Urinary bladder (tissue), 4 donors: ENCODE measurements around the gene CNTNAP2. TPM values are rescaled to one million over a fixed set of nuclear protein-coding genes. Genes with fewer than 3 reads are reported as not detected.
"Not testable (repeated sequence)": the region's sequence is repeated elsewhere in the genome, so short reads cannot be mapped to it uniquely, and the experiment has no call there.

Experiments
- DNase-seq: peaks from one replicate; pipeline ENCODE4 v3.0.0-alpha.2; 2015; ENCODE audit errors: extremely low spot score
- H3K27ac ChIP-seq: one replicate; pipeline ENCODE4 v1.5.1; 2013; ENCODE audit warnings: low read depth, mild to moderate bottlenecking, moderate library complexity
- H3K36me3 ChIP-seq: one replicate; pipeline ENCODE4 v1.6.1; 2013; ENCODE audit warnings: mild to moderate bottlenecking, moderate library complexity; ENCODE audit not compliant: insufficient read depth
- H3K4me1 ChIP-seq: one replicate; pipeline ENCODE4 v1.6.1; 2013; ENCODE audit warnings: mild to moderate bottlenecking, moderate library complexity; ENCODE audit not compliant: insufficient read depth
- H3K4me3 ChIP-seq: one replicate; pipeline ENCODE4 v1.5.1; 2013; ENCODE audit warnings: low read depth, low read length
- whole genome bisulfite sequencing: extraction: QIAGEN DNeasy Blood & Tissue Kit; methylation state at CpG from one replicate; pipeline ENCODE4 v1.1.7; 2013; 5-methylcytosine and 5-hydroxymethylcytosine counted together
- polyA plus RNA-seq: library from polyadenylated mRNA; stranded (reverse); fragments of 200-250 nt; gene quantifications from one replicate; pipeline ENCODE4 v1.2.3, GENCODE V29; 2013
- total RNA-seq: library from RNA; depleted of rRNA; stranded (reverse); fragments of >200 nt; gene quantifications from one replicate; pipeline ENCODE4 v1.2.3, GENCODE V29; 2014
- donor health status: healthy with polysubstance abuse.
- donor health status: healthy.

CNTNAP2 gene
- total and polyA plus RNA-seq, 2 donors, result 0.28 to 23.3 TPM

DNA sequence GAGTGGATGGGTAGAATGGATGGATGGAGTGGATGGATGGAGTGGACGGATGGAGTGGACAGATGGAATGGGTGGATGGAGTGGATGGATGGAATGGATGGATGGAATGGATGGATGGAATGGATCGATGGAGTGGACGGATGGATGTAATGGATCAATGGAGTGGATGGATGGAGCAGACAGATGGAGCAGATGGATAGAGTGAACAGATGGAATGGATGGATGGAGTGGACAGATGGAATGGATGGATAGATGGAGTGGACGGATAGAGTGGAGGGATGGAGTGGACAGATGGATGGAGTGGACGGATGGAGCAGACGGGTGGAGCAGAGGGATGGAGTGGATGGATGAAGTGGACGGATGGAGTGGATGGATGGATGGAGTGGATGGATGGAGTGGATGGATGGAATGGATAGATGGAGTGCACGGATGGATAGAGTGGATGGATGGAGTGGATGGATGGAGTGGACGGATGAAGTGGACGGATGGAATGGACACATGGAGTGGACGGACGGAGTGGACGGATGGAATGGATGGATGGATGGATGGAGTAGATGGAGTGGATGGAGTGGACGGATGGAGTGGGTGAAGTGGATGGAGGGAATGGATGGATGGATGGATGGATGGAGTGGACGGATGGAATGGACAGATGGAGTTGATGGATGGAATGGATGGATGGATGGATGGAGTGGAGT is 2213.7 kb downstream of the CNTNAP2 start:
- H3K27ac ChIP-seq, result no peak overlapping the region
- H3K36me3 ChIP-seq, result no peaks in the 10 kb centered on the region
- DNase-seq, result no peak
- no peak overlapping the region for H3K4me3 ChIP-seq
- WGBS, result 92% methylated on average over 15 of the region's 15 CpGs
- H3K4me1 ChIP-seq, result no peaks in the 10 kb centered on the region

DNA sequence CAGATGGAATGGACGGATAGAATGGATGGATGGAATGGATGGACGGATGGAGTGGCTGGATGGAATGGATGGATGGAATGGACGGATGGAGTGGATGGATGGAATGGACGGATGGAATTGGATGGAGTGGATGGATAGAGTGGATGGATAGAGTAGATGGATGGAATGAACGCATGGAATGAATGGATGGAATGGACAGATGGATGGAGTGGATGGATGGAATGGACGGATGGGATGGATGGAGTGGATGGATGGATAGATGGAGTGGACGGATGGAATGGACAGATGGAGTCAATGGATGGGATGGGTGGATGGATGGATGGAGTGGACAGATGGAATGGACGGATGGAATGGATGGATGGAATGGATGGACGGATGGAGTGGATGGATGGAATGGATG is 2214.2 kb downstream of the CNTNAP2 start:
- no peak overlapping the region for H3K27ac ChIP-seq
- 95% methylated on average over 9 of the region's 9 CpGs for WGBS

DNA sequence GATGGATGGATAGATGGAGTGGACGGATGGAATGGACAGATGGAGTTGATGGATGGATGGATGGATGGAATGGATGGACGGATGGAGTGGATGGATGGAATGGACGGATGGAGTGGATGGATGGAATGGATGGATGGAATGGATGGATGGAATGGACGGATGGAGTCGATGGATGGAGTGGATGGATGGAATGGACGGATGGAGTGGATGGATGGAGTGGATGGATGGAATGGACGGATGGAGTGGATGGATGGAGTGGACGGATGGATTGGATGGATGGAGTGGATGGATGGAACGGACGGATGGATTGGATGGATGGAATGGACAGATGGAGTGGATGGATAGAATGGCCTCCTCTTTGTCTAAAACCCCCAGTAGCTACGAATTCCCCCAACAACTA is 2214.9 kb downstream of the CNTNAP2 start:
- H3K27ac ChIP-seq, H3K4me3 ChIP-seq, H3K4me1 ChIP-seq, H3K36me3 ChIP-seq, DNase-seq: not testable (repeated sequence)
- 80% methylated on average over 11 of the region's 11 CpGs for WGBS

More for the DNA sequence above, 2214.2 kb downstream of the CNTNAP2 start:
- Histone ChIP-seq H3K4me3 (no peak overlapping the region), H3K4me1 (no peaks in the 10 kb centered on the region), H3K36me3 (no peaks in the 10 kb centered on the region)
- DNase-seq, result no peak

DNA sequence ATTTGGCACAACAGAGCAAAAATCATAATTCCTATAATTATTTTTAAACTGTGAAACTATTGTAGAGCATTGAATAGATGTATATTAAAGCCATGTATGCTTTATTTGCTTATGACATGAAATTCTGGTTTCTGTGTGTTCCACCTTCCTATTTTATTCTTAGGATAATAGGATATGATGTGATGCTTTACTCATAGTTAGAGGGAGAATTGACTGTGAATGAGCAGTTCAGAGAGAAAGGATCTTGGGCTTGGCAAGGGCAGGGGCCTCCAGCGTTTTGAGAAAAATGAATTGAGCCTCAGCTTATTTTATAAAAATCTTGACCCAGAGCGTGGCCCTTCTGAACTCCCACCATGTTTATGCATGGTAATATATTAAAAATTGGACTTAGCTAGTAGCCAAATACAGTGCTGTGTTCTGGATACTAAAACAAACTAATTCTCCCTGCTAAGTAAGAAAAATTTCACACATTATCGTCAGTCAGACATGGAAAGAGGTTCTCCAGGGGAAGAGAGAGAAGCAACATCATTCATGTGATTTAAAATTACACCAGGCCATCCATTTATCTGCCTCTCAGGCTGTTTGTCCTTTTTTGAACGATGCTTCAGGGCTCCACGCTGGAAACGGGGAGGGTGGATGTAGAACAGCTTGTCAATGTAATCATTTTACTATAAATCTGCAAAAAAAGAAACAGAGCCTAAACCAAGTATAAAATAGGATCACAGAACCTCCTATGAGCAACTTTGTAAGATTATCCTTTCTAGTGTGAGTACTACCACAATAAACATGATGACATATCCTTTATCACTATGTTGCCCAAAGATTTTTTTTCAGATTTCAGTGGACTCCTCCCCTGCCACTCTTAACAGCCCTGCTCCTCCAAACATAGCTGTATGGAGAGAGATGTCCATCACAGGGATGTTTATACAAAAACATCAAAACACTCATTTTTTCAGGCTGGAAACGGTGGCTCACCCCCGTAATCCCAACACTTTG is 2215.9 kb downstream of the CNTNAP2 start:
- Histone ChIP-seq H3K27ac (no peak overlapping the region), H3K4me1 (no peaks in the 10 kb centered on the region), H3K4me3 (no peak overlapping the region), H3K36me3 (no peaks in the 10 kb centered on the region)
- no peak for DNase-seq
- WGBS, result 64% methylated on average over 8 of the region's 8 CpGs

DNA sequence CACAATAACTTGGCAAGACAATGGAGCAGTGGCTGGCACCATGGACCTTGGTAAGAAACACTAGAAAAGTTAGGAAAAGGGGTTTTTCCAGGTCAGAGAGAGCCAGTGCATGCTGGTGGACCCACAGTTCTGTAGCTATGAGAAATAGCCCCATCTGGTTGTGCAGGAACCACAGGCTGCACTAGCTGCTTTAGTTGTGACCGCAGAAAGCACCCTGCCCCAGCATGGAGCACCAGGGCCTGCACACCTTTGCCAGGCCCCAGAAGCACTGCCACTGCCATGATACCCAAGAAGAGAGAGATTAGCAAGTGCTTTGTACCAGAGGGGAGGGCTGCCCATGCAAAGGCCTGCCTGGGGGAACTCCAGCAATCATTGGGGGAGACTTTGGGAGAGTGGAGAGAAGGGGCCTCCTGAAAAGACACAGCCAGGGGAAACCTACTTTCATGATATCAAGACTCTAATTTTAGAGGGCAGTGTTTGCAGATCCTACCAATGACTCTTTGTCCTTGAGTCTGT is 2217.9 kb downstream of the CNTNAP2 start:
- no peak for DNase-seq
- WGBS, result 100% methylated on average over 1 of the region's 1 CpG
- no peaks in the 10 kb centered on the region for H3K36me3 ChIP-seq
- H3K27ac ChIP-seq, result no peak overlapping the region
- H3K4me1 ChIP-seq, result no peaks in the 10 kb centered on the region
- H3K4me3 ChIP-seq, result no peak overlapping the region

DNA sequence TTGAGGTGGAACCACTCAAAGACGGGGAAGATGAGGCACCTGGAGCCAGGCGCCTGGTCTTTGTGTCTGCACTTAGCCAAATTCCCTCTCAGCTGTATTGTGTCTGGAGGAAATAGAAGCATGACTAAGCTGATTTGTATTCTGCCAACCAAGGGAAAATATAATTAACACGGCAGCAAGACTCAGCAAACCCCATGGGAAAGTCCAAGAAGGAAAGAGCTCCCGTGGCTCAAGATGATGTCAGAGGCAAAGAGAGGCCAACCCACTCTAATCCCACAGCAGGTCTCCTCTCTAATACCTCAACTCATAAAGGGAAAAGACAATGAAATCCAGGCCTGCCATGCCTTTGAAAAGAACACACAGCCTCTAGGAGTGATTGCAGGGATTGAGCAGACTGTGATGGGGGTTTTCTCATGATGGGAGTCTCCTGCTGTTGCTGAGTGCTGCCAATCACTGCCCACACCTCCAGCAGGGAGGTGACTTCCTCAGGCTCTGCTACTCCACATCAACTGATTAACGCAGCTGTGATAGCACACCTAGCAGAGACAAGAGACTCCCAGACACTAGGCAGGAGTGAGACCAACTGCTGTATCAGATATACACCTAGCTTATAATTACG is 2218.5 kb downstream of the CNTNAP2 start:
- 53% methylated on average over 6 of the region's 6 CpGs for WGBS

DNA sequence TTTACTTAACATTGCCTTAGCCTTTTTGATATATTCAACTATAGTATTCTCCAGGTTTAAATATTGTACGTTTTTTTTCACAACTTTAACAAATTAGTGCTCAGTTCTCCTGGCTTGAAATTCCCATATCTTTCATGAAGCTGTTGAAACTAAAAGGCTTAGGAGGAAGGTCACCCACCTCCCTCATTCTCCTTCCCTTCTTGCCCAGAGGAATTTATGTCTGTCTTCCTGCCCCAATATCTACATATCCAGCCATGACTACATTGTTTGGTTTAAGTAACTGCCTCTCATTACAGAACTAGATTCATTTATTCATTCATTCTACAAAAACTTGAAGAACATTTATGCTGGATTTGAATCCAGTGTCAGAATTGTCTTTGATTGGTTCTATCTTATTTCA is 2219.2 kb downstream of the CNTNAP2 start:
- 71% methylated on average over 1 of the region's 1 CpG for WGBS
- Histone ChIP-seq H3K27ac (no peak overlapping the region), H3K4me1 (no peaks in the 10 kb centered on the region), H3K36me3 (no peaks in the 10 kb centered on the region), H3K4me3 (no peak overlapping the region)
- no peak for DNase-seq

More for the DNA sequence above, 2218.5 kb downstream of the CNTNAP2 start:
- Histone ChIP-seq H3K27ac (no peak overlapping the region), H3K4me3 (no peak overlapping the region), H3K36me3 (no peaks in the 10 kb centered on the region), H3K4me1 (no peaks in the 10 kb centered on the region)
- DNase-seq, result no peak

DNA sequence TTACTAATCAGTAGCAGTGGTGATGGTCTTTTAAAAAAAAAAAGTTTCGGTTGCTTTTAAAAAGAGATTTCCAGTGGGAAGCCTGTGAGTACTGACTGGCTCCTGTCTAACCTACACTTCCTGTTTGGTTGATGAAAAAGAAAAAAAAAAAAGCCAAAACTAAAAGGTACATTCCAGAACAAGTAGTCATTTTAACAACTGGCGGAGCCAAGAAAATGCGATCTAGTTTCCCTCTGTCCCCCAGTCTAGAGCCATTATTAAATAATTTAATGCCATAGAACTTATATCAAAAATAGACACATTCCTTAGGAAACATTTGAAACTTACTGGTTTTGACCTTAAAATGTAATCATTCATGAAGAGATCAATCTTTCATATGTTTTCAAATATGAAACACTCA is 2219.8 kb downstream of the CNTNAP2 start:
- 70% methylated on average over 3 of the region's 3 CpGs for WGBS
- no peaks in the 10 kb centered on the region for H3K4me1 ChIP-seq
- H3K27ac ChIP-seq, result no peak overlapping the region
- no peak overlapping the region for H3K4me3 ChIP-seq
- H3K36me3 ChIP-seq, result no peaks in the 10 kb centered on the region
- no peak for DNase-seq

DNA sequence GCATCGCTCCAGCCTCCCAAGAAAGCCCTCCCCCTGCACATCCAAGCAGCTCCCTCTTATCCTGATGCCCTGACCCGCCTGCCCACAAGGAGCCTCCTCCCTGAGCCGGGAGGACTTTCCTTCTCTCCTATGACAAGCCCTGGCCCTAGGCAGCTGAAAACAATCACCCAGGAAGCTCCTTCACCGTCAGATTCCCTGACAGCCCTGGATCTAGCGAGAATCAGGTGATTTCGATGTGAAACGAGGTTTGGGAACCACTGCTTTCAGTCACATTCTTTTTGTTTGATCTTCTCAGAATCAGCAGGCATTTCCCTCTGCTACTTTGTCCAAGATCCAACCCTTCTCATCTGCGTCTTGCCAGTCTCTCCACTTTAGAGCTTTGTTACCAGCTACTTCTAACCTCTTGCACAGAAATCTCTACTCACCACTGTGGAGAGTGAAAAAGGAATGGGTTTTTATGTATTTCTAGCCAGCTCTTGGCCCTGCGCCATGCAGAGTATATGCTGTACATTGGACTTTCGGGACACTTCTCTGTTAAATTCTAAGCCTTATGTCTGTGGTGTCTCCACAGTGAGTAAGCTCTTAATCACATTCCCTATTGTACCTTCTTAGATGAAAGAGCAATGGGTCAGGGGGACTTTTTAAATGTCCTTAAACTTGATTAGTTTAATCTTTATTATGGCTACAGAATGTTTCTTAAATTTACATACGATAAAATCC is 2220.8 kb downstream of the CNTNAP2 start:
- no peak for DNase-seq
- 55% methylated on average over 11 of the region's 11 CpGs for WGBS
- Histone ChIP-seq H3K27ac (no peak overlapping the region), H3K36me3 (no peaks in the 10 kb centered on the region), H3K4me1 (no peaks in the 10 kb centered on the region), H3K4me3 (no peak overlapping the region)

DNA sequence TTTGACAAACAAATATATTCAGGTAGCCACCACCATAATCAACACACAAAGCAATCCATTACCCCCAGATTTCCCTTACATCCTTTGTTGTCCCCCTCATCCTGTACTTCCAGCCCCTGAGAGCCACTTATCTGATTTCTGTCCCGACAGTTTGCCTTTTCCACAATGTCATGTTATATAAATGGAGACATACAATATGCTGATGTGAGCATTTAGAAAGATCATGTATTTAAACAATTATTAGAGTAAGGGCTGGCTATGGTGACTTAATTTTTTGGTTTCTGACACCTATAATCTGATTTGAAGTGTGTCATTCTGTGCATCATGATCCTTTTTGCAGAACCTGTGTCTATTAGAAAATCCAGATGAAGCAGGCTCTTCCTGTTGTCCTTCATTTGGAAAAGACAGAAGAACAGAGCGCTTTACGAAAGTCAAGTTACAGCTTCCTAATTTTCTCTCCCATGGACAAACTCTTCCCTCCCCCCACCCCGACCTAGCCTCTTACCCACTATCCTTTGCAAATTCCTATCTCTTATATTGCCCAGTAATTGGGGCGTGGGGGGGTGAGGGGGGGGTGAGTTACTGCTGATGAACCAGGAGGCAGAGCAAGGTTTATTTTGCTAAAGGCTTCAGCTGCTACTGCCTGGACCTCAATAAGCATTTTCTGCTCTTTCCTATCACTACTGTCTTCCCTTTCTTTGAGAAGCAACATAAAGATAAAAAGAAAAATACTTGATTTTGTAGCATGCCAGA is 2221.6 kb downstream of the CNTNAP2 start:
- H3K4me3 ChIP-seq, result no peak overlapping the region
- H3K36me3 ChIP-seq, result no peaks in the 10 kb centered on the region
- WGBS, result 42% methylated on average over 5 of the region's 5 CpGs
- H3K27ac ChIP-seq, result no peak overlapping the region
- H3K4me1 ChIP-seq, result no peaks in the 10 kb centered on the region
- no peak for DNase-seq

DNA sequence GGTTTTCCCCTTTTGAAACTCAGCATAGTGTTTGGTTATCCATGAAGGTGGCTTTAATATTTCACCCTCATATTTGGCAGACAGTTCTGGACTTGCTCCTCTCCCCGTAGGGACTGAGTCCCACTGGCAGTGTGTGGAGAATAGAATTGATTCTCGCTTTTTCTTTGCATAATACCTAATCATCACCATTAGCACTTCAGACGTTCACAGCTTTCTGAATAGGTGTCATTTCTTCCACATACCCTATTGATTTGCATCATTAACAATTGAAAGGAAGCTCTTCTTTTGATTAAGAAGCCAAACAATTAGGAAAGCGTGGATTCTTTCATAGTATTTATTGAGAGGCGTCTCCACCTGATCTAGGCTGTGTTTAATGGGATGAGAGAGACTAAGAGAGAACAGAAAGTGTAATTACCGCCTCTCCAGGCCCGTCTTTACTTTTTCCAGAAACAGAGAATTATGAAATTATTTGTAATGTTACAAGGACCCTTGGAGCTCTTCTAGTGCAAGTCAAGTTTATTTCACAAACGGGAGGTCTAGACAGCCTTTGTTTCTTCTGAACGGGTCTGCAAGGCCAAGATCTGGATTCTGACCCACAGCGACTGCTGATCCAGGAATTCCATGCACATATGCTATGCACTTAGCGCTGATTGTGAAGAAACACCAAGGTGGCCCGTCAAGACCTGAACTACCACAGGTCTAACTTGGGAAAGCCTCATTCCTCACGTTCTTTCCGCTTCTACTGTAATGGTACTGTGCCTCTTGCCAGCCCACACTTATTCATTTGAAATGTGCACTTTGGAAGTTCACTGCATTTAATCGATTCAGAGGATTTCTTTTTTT is 2224.1 kb downstream of the CNTNAP2 start:
- Histone ChIP-seq H3K4me3 (no peak overlapping the region), H3K27ac (no peak overlapping the region), H3K36me3 (no peaks in the 10 kb centered on the region), H3K4me1 (no peaks in the 10 kb centered on the region)
- 78% methylated on average over 15 of the region's 15 CpGs for WGBS
- no peak for DNase-seq

DNA sequence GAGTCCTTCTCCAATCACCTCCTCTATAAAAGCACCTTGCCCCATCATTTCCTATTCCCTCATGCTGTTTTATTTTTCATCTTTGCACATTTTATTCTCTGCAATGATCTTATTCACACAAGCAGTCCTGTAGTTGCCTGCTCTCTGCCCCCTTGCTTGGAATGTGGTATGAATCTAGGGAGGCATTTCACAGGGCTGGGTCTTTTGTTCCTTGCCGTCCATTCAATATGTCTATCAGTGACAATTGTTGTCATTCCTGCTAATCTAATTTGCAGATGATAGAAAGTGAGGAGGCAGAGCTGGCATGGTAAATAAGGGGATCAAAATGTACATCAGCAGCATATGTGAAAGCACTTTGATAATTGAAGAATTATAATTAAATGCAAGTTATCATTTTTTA is 2227.8 kb downstream of the CNTNAP2 start:
- Histone ChIP-seq H3K36me3 (no peaks in the 10 kb centered on the region), H3K4me3 (no peak overlapping the region), H3K27ac (no peak overlapping the region), H3K4me1 (no peaks in the 10 kb centered on the region)
- 56% methylated on average over 1 of the region's 1 CpG for WGBS
- DNase-seq, result no peak
